GM10266 (cell line): ENCODE data around the gene C16orf90.

Experiments used
- DNase-seq: peaks from one replicate; pipeline ENCODE4 v3.0.0; 2012; ENCODE audit errors: extremely low spot score
- TF ChIP-seq, protein P1 (sequence below): IDR thresholded peaks from 2 replicates; pipeline ENCODE4 v1.5.1; 2012; ENCODE audit warnings: mild to moderate bottlenecking, low read depth; ENCODE audit not compliant: control insufficient read depth, insufficient read depth; ENCODE audit errors: missing control alignments

C16orf90 gene

GRCh38 chr16:3487521-3488410 is 7.5 kb downstream of the C16orf90 start:
- TF ChIP-seq, protein P1, sequence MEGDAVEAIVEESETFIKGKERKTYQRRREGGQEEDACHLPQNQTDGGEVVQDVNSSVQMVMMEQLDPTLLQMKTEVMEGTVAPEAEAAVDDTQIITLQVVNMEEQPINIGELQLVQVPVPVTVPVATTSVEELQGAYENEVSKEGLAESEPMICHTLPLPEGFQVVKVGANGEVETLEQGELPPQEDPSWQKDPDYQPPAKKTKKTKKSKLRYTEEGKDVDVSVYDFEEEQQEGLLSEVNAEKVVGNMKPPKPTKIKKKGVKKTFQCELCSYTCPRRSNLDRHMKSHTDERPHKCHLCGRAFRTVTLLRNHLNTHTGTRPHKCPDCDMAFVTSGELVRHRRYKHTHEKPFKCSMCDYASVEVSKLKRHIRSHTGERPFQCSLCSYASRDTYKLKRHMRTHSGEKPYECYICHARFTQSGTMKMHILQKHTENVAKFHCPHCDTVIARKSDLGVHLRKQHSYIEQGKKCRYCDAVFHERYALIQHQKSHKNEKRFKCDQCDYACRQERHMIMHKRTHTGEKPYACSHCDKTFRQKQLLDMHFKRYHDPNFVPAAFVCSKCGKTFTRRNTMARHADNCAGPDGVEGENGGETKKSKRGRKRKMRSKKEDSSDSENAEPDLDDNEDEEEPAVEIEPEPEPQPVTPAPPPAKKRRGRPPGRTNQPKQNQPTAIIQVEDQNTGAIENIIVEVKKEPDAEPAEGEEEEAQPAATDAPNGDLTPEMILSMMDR = no peak
- no peak for DNase-seq

GRCh38 chr16:3486506-3487215 is 8.6 kb downstream of the C16orf90 start:
- TF ChIP-seq, protein P1 = no peak
- no peak for DNase-seq

DNA sequence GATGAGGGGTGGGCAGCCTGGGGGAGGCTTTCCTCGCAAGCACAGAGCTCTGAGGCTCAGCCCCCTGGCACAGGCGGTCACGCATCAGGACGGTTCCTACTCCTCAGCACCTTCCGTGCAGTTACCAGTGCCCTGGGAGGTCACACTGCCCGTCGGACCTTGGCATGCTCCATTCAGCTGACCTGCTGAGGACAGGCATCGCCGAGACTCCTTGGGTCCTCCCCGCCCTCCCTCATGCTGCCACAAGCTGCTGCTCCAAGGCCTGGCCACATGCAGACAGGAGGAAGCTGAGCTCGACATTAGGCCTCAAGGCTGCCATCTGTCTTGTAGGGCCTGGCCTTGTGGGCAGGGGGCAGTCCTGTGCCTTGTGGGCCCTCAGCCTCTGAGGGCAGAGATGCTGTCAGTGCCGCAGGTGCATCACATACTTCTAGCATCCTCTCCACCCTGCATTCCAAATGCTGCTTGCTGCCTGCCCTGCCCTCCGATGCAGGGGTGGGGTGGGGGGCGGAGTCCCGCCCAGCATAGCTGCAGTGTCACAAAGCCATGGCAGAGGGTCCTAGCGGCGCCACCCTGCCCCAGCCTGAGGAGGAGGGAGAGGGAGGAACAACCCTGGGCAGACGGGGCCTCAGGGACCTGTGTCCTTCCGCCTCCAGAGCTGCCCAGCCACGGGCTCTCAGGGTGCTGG is 9.3 kb downstream of the C16orf90 start:
- no peak for DNase-seq
- TF ChIP-seq, protein P1 = no peak

GRCh38 chr16:3485097-3485745 is 10.1 kb downstream of the C16orf90 start:
- TF ChIP-seq, protein P1 = no peak

DNA sequence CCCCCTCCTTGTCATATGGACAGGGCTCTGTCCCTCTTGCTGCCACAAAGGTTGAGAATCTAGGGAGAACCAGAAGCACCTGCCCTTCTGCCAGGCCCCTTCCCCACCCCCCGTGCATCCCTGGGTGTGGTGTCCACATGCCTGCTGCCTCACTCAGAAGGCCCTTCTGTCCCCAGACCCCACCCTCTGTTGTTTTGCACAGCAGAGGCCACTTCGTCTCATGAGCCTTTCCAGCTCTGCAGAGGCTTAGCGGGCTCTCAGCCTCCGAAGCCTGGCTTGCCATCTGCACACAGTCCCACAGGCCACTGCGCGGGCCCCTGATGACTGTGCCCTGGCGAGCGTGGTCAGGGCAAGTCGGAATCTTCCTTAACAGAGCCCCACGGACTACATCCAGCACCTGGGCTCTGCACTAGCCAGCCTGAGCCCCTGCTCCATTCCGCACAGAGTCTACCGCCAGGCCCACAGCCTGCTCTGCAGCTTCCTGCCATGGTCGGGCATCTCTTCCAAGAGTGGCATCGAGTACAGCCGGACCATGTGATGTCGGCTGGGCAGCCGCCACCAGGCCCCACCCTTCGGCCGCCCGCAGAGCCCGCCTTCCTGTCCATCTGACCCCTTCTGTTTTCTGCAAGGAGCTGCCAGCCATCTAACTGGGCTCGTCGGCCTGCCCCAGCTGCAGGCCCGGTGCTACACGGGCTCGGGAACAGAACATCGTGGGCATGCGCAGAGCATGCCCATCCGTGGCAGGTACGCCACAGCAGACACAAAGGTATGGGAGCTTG is 10.8 kb downstream of the C16orf90 start:
- DNase-seq = no peak
- TF ChIP-seq, protein P1 = no peak

More at GRCh38 chr16:3485097-3485745, 10.1 kb downstream of the C16orf90 start:
- no peak for DNase-seq

DNA sequence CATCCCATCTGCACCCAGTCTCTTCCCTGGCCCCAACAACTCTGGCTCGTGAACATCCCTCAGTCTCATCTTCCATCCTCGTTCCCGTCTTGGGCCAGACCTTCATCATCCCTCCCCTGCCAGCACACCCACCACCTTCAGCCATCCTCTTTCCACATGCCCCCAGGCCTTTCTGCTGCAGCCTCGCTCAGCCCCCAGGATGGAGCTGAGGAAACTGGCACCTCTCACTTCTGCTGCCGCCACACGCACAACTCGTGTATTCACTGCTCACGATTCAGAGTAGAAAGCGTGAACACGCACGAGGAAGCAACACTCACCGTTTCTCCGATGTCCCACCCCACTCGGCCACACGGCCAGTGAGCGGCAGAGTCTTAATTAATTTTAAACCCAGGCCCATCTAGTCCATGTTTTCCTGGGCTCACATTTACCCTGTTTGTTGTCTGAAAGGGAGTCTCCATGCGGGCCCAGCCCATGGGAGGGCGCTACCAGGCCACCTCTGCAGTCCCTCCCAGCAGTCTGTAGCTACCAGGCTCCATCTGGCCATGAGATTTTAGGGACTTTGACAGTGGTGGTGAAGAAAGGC is 12.5 kb downstream of the C16orf90 start:
- TF ChIP-seq, protein P1 = no peak
- DNase-seq = no peak
